Sigmoid colon (tissue), 7 donors: ENCODE data around the gene JPH2. TPM values are rescaled to one million over a fixed set of nuclear protein-coding genes. Genes with fewer than 3 reads are reported as not detected.

Source experiments
- DNase-seq: peaks from one replicate; pipeline ENCODE4 v3.0.0-alpha.2; 2019
- H3K27ac ChIP-seq, 4 donors: fragments of 200-600 bp; sonication (generic); one replicate each; pipeline ENCODE4 v1.5.1; 2016 to 2019; ENCODE audit warnings: mild to moderate bottlenecking in 1 of 4
- H3K27me3 ChIP-seq, 3 donors: fragments of 200-600 bp; sonication (generic); one replicate each; pipeline ENCODE4 v1.5.1; 2019; ENCODE audit warnings: mild to moderate bottlenecking in 1 of 3
- H3K36me3 ChIP-seq, 4 donors: fragments of 200-600 bp; sonication (generic); one replicate each; pipeline ENCODE4 v1.5.1; 2016 to 2019
- H3K4me1 ChIP-seq, 4 donors: fragments of 200-600 bp; sonication (generic); one replicate each; pipeline ENCODE4 v1.5.1; 2017 to 2019
- H3K4me3 ChIP-seq, 4 donors: fragments of 200-600 bp; sonication (generic); one replicate each; pipeline ENCODE4 v1.5.1; 2017 to 2019; ENCODE audit warnings: mild to moderate bottlenecking in 2 of 4, moderate library complexity in 1 of 4
- H3K9me3 ChIP-seq, 4 donors: fragments of 200-600 bp in 3 of 4; sonication (generic) in 3 of 4; one replicate each; pipeline versions ENCODE4 v1.5.1 to v1.6.1; 2013 to 2019
- EP300 ChIP-seq, 4 donors: sonication (generic); formaldehyde crosslinking; IDR thresholded peaks; one replicate each; pipeline ENCODE4 v1.6.1; 2017; ENCODE audit warnings: antibody characterized with exemption in 4 of 4
- POLR2A ChIP-seq, 2 donors: fragments of 450-650 bp; IDR thresholded peaks; one replicate each; pipeline ENCODE4 v1.6.1; 2016; ENCODE audit warnings: antibody characterized with exemption in 2 of 2, mild to moderate bottlenecking in 2 of 2, moderate library complexity in 2 of 2
- POLR2AphosphoS5 ChIP-seq, 4 donors: sonication (generic); formaldehyde crosslinking; IDR thresholded peaks; one replicate each; pipeline ENCODE4 v1.6.1; 2017; ENCODE audit warnings: antibody characterized with exemption in 4 of 4
- WGBS, 2 donors: extraction: QIAGEN DNeasy Blood & Tissue Kit; methylation state at CpG; one replicate each; pipeline ENCODE4 v1.1.7; 2013; 5-methylcytosine and 5-hydroxymethylcytosine counted together
- intact Hi-C: fragments of 100-400 bp; cut with DNase I; formaldehyde crosslinking; loops from one replicate; pipeline ENCODE4 v1.15.1; 2023
- polyA plus RNA-seq, 3 donors: library from polyadenylated mRNA; stranded (reverse); fragments of 200-250 nt; gene quantifications; one replicate each; pipeline ENCODE4 v1.2.3, GENCODE V29; 2013
- total RNA-seq, 4 donors: library from RNA; depleted of rRNA; stranded (reverse); fragments of >200 nt; gene quantifications; one replicate each; pipeline ENCODE4 v1.1.0, GENCODE V29; 2016
- TF ChIP-seq, protein P1 (sequence below), 4 experiments: fragments of 450-650 bp in 3 of 4; fragments of 200-600 bp in 1 of 4; IDR thresholded peaks; one replicate each; pipeline ENCODE4 v1.5.1; 2016 to 2019; ENCODE audit warnings: antibody characterized with exemption in 4 of 4, mild to moderate bottlenecking in 3 of 4, moderate library complexity in 2 of 4
- donor health status: healthy with polysubstance abuse.
- donor health status: Bipolar disorder and iron deficiency.
- donor health status: healthy.

JPH2 gene
- total and polyA plus RNA-seq, 7 donors = 0.23 to 166 (median 52.0) TPM

DNA sequence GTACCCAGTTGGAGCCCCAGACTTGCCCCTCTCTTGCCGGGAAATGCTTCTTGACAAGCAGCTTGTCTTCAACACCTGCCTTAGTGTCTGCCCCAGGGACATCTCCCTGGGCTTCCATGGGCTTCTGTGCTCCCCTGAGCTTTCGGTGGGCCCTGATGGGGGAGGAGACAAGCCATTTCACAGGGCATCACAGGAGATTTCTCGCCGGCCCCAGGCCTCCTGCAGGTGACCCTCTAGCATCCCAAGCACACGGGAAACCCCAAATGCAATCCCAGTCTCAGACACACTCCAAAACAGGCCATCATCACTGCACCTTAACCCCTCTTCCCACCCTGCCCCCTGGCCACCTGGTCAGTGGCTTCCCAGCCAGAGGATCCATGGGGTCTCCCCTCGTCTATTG lies 74.5 kb downstream of the JPH2 start:
- peaks cover 0 to 15% (median 0%) of the 10 kb centered on the region in 3 donors for H3K27me3 ChIP-seq
- H3K36me3 ChIP-seq = peaks cover 0 to 31% (median 12%) of the 10 kb centered on the region in 4 donors
- no peak for TF ChIP-seq POLR2AphosphoS5 (IDR thresholded peaks at IDR 0.05)
- TF ChIP-seq POLR2A (IDR thresholded peaks at IDR 0.05) = no peak
- no peak for TF ChIP-seq EP300 (IDR thresholded peaks at IDR 0.05)
- TF ChIP-seq, protein P1, sequence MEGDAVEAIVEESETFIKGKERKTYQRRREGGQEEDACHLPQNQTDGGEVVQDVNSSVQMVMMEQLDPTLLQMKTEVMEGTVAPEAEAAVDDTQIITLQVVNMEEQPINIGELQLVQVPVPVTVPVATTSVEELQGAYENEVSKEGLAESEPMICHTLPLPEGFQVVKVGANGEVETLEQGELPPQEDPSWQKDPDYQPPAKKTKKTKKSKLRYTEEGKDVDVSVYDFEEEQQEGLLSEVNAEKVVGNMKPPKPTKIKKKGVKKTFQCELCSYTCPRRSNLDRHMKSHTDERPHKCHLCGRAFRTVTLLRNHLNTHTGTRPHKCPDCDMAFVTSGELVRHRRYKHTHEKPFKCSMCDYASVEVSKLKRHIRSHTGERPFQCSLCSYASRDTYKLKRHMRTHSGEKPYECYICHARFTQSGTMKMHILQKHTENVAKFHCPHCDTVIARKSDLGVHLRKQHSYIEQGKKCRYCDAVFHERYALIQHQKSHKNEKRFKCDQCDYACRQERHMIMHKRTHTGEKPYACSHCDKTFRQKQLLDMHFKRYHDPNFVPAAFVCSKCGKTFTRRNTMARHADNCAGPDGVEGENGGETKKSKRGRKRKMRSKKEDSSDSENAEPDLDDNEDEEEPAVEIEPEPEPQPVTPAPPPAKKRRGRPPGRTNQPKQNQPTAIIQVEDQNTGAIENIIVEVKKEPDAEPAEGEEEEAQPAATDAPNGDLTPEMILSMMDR (IDR thresholded peaks at IDR 0.05) = no peak
- H3K4me1 ChIP-seq = peaks cover 0 to 65% (median 56%) of the 10 kb centered on the region in 4 donors
- WGBS, 2 donors = 86 to 88% methylated on average over 6 of the region's 6 CpGs
- H3K4me3 ChIP-seq = no peak overlapping the region
- peaks cover 0 to 6% (median 3%) of the 10 kb centered on the region in 4 donors for H3K9me3 ChIP-seq
- intact Hi-C loops = no loop called here
- H3K27ac ChIP-seq = peak overlapping the region; percentile 74 to 82 (median 78)
- no peak for DNase-seq

DNA sequence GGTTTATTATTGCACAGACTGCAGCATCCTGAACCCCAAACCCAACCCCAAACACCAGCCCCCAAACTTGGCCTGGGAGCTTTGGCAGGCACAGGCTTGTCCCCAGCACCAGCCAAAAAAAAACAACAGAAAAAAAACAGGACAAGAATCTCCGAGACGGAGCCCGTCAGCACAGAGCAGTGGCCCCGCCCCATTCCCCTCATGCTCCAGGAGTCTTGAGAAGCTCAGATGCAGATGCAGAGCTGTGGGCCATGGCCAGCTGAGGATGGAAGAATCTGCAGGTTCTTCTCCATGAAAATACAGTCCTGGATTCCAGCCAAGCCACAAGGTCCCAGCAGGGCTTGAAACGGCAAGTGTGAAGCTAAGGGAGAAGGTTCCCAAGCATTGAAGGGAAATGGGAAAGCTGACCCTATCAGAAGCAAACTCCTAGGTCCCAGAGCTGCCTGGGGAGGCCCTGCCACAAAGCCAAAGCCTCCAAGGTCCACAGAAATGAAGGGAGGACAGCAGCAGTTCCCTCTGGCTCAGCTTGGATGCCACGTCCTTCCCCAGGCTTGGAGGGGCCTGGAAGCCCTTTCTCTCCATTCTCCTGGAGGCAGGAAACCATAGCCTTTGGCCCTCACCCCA lies 75.2 kb downstream of the JPH2 start:
- TF ChIP-seq, protein P1 (IDR thresholded peaks at IDR 0.05) = no peak
- peak in 1 of 4 donors; percentile 36 for TF ChIP-seq POLR2AphosphoS5 (IDR thresholded peaks at IDR 0.05)
- peak; percentile 84 for DNase-seq
- Histone ChIP-seq H3K9me3 (peaks cover 0 to 6% (median 3%) of the 10 kb centered on the region in 4 donors), H3K27ac (peak overlapping the region; percentile 74 to 82 (median 78)), H3K4me3 (no peak overlapping the region), H3K36me3 (peaks cover 0 to 31% (median 12%) of the 10 kb centered on the region in 4 donors), H3K4me1 (peaks cover 0 to 59% (median 50%) of the 10 kb centered on the region in 4 donors), H3K27me3 (peaks cover 0 to 15% (median 0%) of the 10 kb centered on the region in 3 donors)
- 43 to 52% methylated on average over 6 of the region's 6 CpGs for WGBS, 2 donors
- intact Hi-C loops = no loop called here

DNA sequence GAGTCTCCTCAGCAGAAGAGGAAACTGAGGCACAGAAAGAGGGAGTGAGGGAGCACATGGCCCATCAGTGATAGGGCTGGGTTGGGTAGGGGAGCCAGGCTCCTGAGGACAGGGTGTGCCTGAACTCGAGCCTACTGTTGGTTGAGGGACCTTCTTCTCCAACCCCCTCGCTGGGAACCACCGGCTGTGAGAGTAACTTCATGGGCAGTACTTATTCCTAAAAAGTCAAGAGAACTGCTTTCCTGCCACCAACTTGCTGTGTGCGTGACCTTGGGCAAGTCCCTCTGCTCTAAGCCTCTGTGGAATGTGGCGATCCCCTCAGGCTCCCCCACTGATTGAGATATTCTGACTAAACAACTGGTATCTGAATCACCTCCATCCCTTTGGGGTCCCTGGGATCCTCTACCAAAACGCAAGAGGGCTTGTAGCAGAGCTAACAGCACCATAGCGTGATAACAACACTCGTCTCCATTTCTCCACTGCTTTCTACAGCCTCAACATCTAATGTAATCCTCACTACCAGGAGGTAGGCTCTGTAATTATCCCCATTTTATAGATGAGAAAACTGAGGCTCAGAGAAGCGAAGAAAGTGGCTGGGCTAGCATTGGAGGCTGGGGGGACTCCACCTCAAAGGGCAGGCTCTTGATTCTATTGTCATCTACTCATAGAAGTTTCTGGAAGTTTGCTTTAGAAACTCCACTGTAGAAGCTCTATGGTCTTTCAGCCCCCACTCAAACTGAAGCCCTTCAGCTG lies 76.0 kb downstream of the JPH2 start:
- H3K4me1 ChIP-seq = peaks cover 0 to 51% (median 42%) of the 10 kb centered on the region in 4 donors
- 56 to 75% methylated on average over 9 of the region's 9 CpGs for WGBS, 2 donors
- peaks cover 0 to 9% (median 0%) of the 10 kb centered on the region in 3 donors for H3K27me3 ChIP-seq
- intact Hi-C loops = no loop called here
- peaks cover 0 to 6% (median 3%) of the 10 kb centered on the region in 4 donors for H3K9me3 ChIP-seq
- H3K36me3 ChIP-seq = peaks cover 0 to 28% (median 11%) of the 10 kb centered on the region in 4 donors
- DNase-seq = no peak
- peak overlapping the region; percentile 74 to 82 (median 78) for H3K27ac ChIP-seq
- H3K4me3 ChIP-seq = no peak overlapping the region
- no peak for TF ChIP-seq EP300 (IDR thresholded peaks at IDR 0.05)
- no peak for TF ChIP-seq POLR2AphosphoS5 (IDR thresholded peaks at IDR 0.05)
- TF ChIP-seq, protein P1 (IDR thresholded peaks at IDR 0.05) = no peak
- TF ChIP-seq POLR2A (IDR thresholded peaks at IDR 0.05) = no peak

- no peak for TF ChIP-seq POLR2AphosphoS5 (IDR thresholded peaks at IDR 0.05)
- TF ChIP-seq POLR2A (IDR thresholded peaks at IDR 0.05) = no peak
- TF ChIP-seq, protein P1 (IDR thresholded peaks at IDR 0.05) = peak in 1 of 4 experiments; percentile 6
- TF ChIP-seq EP300 (IDR thresholded peaks at IDR 0.05) = no peak
- H3K4me3 ChIP-seq = no peak overlapping the region
- H3K27me3 ChIP-seq = no peaks in the 10 kb centered on the region
- intact Hi-C loops = no loop called here
- peaks cover 0 to 20% (median 6%) of the 10 kb centered on the region in 4 donors for H3K36me3 ChIP-seq
- no peak for DNase-seq
- H3K9me3 ChIP-seq = peaks cover 0 to 6% (median 3%) of the 10 kb centered on the region in 4 donors
- peak overlapping the region; percentile 25 to 82 (median 78) for H3K27ac ChIP-seq
- H3K4me1 ChIP-seq = peaks cover 0 to 52% (median 36%) of the 10 kb centered on the region in 4 donors
- WGBS, 2 donors = 35 to 50% methylated on average over 5 of the region's 5 CpGs
Observed at GRCh38 chr20:44109951-44110361, 77.0 kb downstream of the JPH2 start.
